ENCODE results near the gene NSG2. TPM values are rescaled to one million over a fixed set of nuclear protein-coding genes. Genes with fewer than 3 reads are reported as not detected.

Gene NSG2
- total RNA-seq, 1 donor from 2014 or later: 233 TPM

DNA sequence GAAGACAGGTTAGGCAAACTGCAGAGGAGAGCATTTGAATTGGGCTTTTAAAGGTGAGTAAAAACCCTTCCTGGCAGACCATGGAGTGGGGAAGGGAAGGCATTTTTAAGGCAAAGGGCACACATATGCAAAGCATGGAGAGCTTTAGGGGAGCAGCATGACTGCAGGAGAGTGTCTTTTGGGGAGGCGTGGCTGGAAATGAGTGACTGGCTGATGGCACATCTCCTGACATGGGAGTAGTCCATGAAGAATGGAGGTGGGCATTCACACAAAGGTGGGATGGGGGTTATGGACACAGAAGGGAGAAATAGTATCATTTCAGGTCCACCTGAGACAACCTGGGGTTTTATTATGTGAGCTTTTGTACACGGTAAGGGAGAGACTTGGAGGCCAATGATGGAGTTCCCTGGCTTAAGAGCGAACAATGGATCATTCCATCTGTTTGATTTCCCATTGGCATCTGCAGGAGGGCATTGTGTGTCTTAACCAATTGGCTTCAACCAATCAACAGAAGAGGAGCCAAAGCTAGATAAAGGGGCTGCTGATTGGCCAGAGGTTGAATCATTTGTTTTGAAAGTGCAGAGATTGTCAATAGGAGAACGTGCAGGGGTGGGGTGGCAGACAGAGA, 2.1 kb downstream of the NSG2 start:
- Mint-ChIP-seq H3K27ac (ENCODE audit: unreplicated experiment) (peak overlapping the region; percentile 39), H3K9me3 (ENCODE audit: unreplicated experiment) (peaks cover 16% of the 10 kb centered on the region), H3K4me3 (ENCODE audit: unreplicated experiment) (peak overlapping the region; percentile 87), H3K4me1 (ENCODE audit: low read depth, unreplicated experiment) (peaks cover 41% of the 10 kb centered on the region), H3K27me3 (ENCODE audit: unreplicated experiment) (peaks cover 11% of the 10 kb centered on the region), H3K36me3 (ENCODE audit: unreplicated experiment) (peaks cover 17% of the 10 kb centered on the region)
- TF ChIP-seq, protein P1, sequence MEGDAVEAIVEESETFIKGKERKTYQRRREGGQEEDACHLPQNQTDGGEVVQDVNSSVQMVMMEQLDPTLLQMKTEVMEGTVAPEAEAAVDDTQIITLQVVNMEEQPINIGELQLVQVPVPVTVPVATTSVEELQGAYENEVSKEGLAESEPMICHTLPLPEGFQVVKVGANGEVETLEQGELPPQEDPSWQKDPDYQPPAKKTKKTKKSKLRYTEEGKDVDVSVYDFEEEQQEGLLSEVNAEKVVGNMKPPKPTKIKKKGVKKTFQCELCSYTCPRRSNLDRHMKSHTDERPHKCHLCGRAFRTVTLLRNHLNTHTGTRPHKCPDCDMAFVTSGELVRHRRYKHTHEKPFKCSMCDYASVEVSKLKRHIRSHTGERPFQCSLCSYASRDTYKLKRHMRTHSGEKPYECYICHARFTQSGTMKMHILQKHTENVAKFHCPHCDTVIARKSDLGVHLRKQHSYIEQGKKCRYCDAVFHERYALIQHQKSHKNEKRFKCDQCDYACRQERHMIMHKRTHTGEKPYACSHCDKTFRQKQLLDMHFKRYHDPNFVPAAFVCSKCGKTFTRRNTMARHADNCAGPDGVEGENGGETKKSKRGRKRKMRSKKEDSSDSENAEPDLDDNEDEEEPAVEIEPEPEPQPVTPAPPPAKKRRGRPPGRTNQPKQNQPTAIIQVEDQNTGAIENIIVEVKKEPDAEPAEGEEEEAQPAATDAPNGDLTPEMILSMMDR (IDR thresholded peaks at IDR 0.05; ENCODE audit: partially characterized antibody, unreplicated experiment): no peak
- no peak for DNase-seq

DNA sequence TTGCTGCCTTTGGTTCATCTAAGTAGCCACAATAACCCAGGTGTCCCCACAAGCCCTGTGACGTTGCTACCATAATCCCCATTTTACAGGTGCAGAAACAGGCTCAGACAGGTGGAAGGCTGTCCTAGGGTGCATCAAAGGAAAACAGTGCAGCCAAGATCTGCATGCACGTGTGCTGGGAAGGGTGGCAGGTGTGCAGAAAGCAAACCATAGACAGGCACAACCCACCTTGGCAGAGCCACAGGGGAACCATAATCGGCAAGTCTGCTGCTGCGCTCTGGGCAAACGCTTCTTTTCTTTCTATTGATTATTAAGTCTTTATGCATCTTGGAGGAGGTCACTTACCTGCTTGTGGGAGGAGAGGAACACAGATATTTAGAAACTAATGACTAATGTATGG, 7.1 kb downstream of the NSG2 start:
- H3K4me3 Mint-ChIP-seq (ENCODE audit: unreplicated experiment): peak overlapping the region; percentile 13
- H3K9me3 Mint-ChIP-seq (ENCODE audit: unreplicated experiment): peaks cover 2% of the 10 kb centered on the region
- H3K27ac Mint-ChIP-seq (ENCODE audit: unreplicated experiment): no peak overlapping the region
- H3K36me3 Mint-ChIP-seq (ENCODE audit: unreplicated experiment): peaks cover 13% of the 10 kb centered on the region
- H3K27me3 Mint-ChIP-seq (ENCODE audit: unreplicated experiment): peaks cover 1% of the 10 kb centered on the region
- DNase-seq: no peak
- H3K4me1 Mint-ChIP-seq (ENCODE audit: low read depth, unreplicated experiment): peaks cover 20% of the 10 kb centered on the region
- TF ChIP-seq, protein P1 (IDR thresholded peaks at IDR 0.05; ENCODE audit: partially characterized antibody, unreplicated experiment): no peak

DNA sequence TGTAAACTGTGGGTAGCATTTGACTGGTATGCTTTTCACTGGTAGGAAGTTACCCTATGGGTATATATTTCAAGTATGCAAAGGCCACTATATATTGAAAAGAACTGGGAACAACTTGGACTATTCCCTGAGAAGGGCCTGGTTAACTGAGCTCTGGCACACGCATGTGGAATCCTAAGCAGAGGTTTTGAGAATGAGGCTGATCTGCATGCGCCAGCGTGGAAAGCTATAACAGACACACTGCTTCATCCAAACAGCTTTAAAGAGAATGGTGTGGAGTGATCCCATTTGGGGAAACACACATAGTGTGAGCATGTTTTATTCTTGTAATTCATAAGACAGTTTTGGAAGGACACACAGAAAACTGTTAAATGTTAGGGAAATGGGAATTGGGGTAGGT, 8.4 kb downstream of the NSG2 start:
- TF ChIP-seq, protein P1 (IDR thresholded peaks at IDR 0.05; ENCODE audit: partially characterized antibody, unreplicated experiment): no peak
- Mint-ChIP-seq H3K27ac (ENCODE audit: unreplicated experiment) (no peak overlapping the region), H3K36me3 (ENCODE audit: unreplicated experiment) (peaks cover 9% of the 10 kb centered on the region), H3K4me3 (ENCODE audit: unreplicated experiment) (no peak overlapping the region), H3K9me3 (ENCODE audit: unreplicated experiment) (peaks cover 2% of the 10 kb centered on the region), H3K27me3 (ENCODE audit: unreplicated experiment) (peaks cover 1% of the 10 kb centered on the region), H3K4me1 (ENCODE audit: low read depth, unreplicated experiment) (peaks cover 16% of the 10 kb centered on the region)
- DNase-seq: no peak

DNA sequence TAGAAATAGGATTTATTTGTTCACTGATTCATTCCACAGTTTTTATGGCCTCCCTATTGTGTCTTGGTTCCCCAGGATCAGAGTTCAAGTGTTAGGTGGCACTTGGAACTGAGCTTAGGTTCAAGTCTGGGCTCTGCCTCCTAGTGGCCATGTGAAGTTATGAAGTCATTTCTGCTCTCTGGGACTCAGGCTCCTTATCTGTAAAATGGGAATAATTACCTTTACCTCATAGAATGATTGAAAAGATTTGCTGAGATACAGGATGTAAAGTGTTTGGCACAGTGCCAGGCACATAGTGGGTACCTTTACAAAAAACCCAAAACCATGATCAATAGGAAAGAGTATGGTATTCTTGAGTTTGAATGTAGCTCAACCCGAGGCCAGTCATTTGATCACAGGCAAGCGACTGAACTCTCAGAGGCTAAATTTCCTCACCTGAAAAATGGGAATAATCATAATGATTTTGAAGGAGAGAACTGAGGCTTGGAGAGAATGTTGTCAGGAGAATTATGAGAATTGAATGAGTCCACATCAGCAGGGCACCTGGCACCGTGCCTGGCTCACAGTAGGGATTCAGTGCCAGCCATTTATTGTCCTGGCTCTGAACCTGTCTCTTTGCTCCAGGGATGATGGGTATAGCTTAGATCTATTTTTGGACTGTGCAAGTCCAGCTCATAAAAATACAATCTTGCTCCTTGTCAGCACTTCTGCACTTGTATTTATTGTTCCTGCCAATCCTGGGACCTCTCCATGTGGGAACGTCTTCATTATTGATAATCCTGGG, 10.8 kb downstream of the NSG2 start:
- H3K4me1 Mint-ChIP-seq (ENCODE audit: low read depth, unreplicated experiment): peaks cover 13% of the 10 kb centered on the region
- peaks cover 2% of the 10 kb centered on the region for H3K9me3 Mint-ChIP-seq (ENCODE audit: unreplicated experiment)
- H3K27me3 Mint-ChIP-seq (ENCODE audit: unreplicated experiment): peaks cover 1% of the 10 kb centered on the region
- no peak for DNase-seq
- no peak overlapping the region for H3K4me3 Mint-ChIP-seq (ENCODE audit: unreplicated experiment)
- TF ChIP-seq, protein P1 (IDR thresholded peaks at IDR 0.05; ENCODE audit: partially characterized antibody, unreplicated experiment): peak; percentile 38
- H3K36me3 Mint-ChIP-seq (ENCODE audit: unreplicated experiment): peaks cover 4% of the 10 kb centered on the region
- no peak overlapping the region for H3K27ac Mint-ChIP-seq (ENCODE audit: unreplicated experiment)

DNA sequence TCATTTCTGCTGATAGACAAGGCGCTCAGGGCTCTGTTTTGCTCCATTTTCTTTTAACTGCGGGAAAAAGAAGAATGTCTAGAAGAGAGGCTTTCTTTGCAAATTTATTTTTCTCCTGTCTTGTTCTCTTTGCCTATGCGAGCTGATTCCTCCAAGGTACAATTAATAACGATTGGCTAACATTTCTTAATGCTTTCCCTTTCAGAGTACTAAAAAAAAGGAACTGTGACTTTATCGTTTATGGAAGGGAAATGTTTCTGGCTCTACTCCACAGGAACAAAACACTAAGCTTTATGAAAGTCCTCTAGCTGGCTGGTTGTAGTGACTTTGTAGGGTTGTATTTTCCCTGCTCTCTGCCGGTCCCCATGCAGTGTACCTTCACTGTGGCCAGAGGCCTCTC, 11.7 kb downstream of the NSG2 start:
- H3K4me3 Mint-ChIP-seq (ENCODE audit: unreplicated experiment): no peak overlapping the region
- H3K4me1 Mint-ChIP-seq (ENCODE audit: low read depth, unreplicated experiment): peaks cover 6% of the 10 kb centered on the region
- H3K27me3 Mint-ChIP-seq (ENCODE audit: unreplicated experiment): peaks cover 1% of the 10 kb centered on the region
- DNase-seq: no peak
- TF ChIP-seq, protein P1 (IDR thresholded peaks at IDR 0.05; ENCODE audit: partially characterized antibody, unreplicated experiment): no peak
- no peaks in the 10 kb centered on the region for H3K36me3 Mint-ChIP-seq (ENCODE audit: unreplicated experiment)
- H3K27ac Mint-ChIP-seq (ENCODE audit: unreplicated experiment): no peak overlapping the region
- H3K9me3 Mint-ChIP-seq (ENCODE audit: unreplicated experiment): peaks cover 2% of the 10 kb centered on the region
